PC-9 (cell line): ENCODE data around the gene HPS6.

Experiments used
- CTCF ChIP-seq: fragments of 200-600 bp; sonication (generic); conservative IDR thresholded peaks from 2 replicates; pipeline ENCODE4 v1.6.1; 2017; ENCODE audit warnings: mixed run types, antibody characterized with exemption, mild to moderate bottlenecking, moderate library complexity
- EZH2 ChIP-seq: fragments of 200-600 bp; sonication (generic); IDR thresholded peaks from 2 replicates; pipeline ENCODE4 v1.8.0; 2017; ENCODE audit warnings: antibody characterized with exemption, low read depth

- TF ChIP-seq CTCF (no peak), EZH2 (no peak)
These were observed 31.3 kb downstream of the HPS6 start for GRCh38 chr10:102096449-102096848.
